IPS-18c (cell line): ENCODE data around the gene ACOX3.

Experiments
- H3K4me3 ChIP-seq: 2 replicates; pipeline ENCODE4 v1.7.0; 2013; ENCODE audit warnings: low read depth, mild to moderate bottlenecking, low read length, moderate library complexity; ENCODE audit not compliant: insufficient read depth
- H3K9me3 ChIP-seq: one replicate; pipeline ENCODE4 v1.6.1; 2013; ENCODE audit warnings: mild to moderate bottlenecking, low read length, moderate library complexity; ENCODE audit not compliant: control insufficient read depth, insufficient read depth

Gene ACOX3

GRCh38 chr4:8470451-8471024 lies 30.0 kb upstream of the ACOX3 start:
- no peaks in the 10 kb centered on the region for H3K9me3 ChIP-seq
- H3K4me3 ChIP-seq: no peak overlapping the region

GRCh38 chr4:8469550-8469949 lies 29.0 kb upstream of the ACOX3 start:
- Histone ChIP-seq H3K9me3 (no peaks in the 10 kb centered on the region), H3K4me3 (no peak overlapping the region)

GRCh38 chr4:8468746-8469535 lies 28.4 kb upstream of the ACOX3 start:
- no peak overlapping the region for H3K4me3 ChIP-seq
- H3K9me3 ChIP-seq: no peaks in the 10 kb centered on the region

- no peaks in the 10 kb centered on the region for H3K9me3 ChIP-seq
- no peak overlapping the region for H3K4me3 ChIP-seq
Measured at GRCh38 chr4:8467016-8467415, 26.5 kb upstream of the ACOX3 start.

- Histone ChIP-seq H3K4me3 (no peak overlapping the region), H3K9me3 (no peaks in the 10 kb centered on the region)
Measured at GRCh38 chr4:8465615-8466611, 25.4 kb upstream of the ACOX3 start.

GRCh38 chr4:8464381-8464780 lies 23.9 kb upstream of the ACOX3 start:
- H3K9me3 ChIP-seq: no peaks in the 10 kb centered on the region
- H3K4me3 ChIP-seq: no peak overlapping the region

- H3K4me3 ChIP-seq: no peak overlapping the region
Measured at GRCh38 chr4:8463811-8464210, 23.3 kb upstream of the ACOX3 start.

GRCh38 chr4:8461616-8462015 lies 21.1 kb upstream of the ACOX3 start:
- H3K9me3 ChIP-seq: no peaks in the 10 kb centered on the region
- no peak overlapping the region for H3K4me3 ChIP-seq

More at GRCh38 chr4:8463811-8464210, 23.3 kb upstream of the ACOX3 start:
- H3K9me3 ChIP-seq: no peaks in the 10 kb centered on the region

GRCh38 chr4:8461086-8461485 lies 20.6 kb upstream of the ACOX3 start:
- Histone ChIP-seq H3K4me3 (no peak overlapping the region), H3K9me3 (no peaks in the 10 kb centered on the region)

GRCh38 chr4:8459867-8460445 lies 19.4 kb upstream of the ACOX3 start:
- Histone ChIP-seq H3K9me3 (no peaks in the 10 kb centered on the region), H3K4me3 (no peak overlapping the region)

- no peaks in the 10 kb centered on the region for H3K9me3 ChIP-seq
- H3K4me3 ChIP-seq: no peak overlapping the region
Measured at GRCh38 chr4:8457646-8458252, 17.2 kb upstream of the ACOX3 start.

- Histone ChIP-seq H3K4me3 (no peak overlapping the region), H3K9me3 (no peaks in the 10 kb centered on the region)
Measured at GRCh38 chr4:8453957-8454356, 13.4 kb upstream of the ACOX3 start.

- no peak overlapping the region for H3K4me3 ChIP-seq
- H3K9me3 ChIP-seq: no peaks in the 10 kb centered on the region
Measured at GRCh38 chr4:8451440-8452182, 11.1 kb upstream of the ACOX3 start.

GRCh38 chr4:8446122-8446521 lies 5.6 kb upstream of the ACOX3 start:
- Histone ChIP-seq H3K9me3 (no peaks in the 10 kb centered on the region), H3K4me3 (no peak overlapping the region)

- H3K9me3 ChIP-seq: no peaks in the 10 kb centered on the region
- no peak overlapping the region for H3K4me3 ChIP-seq
Measured at GRCh38 chr4:8443801-8444200, 3.3 kb upstream of the ACOX3 start.

- H3K9me3 ChIP-seq: no peaks in the 10 kb centered on the region
- no peak overlapping the region for H3K4me3 ChIP-seq
Measured at GRCh38 chr4:8442596-8443358, 2.3 kb upstream of the ACOX3 start.
